Medulla oblongata (tissue), 1 donor: ENCODE measurements around the gene KHNYN.

Experiments used
- DNase-seq: peaks from one replicate; pipeline ENCODE4 v3.0.0-alpha.2; 2015; ENCODE audit errors: extremely low spot score

KHNYN gene

DNA sequence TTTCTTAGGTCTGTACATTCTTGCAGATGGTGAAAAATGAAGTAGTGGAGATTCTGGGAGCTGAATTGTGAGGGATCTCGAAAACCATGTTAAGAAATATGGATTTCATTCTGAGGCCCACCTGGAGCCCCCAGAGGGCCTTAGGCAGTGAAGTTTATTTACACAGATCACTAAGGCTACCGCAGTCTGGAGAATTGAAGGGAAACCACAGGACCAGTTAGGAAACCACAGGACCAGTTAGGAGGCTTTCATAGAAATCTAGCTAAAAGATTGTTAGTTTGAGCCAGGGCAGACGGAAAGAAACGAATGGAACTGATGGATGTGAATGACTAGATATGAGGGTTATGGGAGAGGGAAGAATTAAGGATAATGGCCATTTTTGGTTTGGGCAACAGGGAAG is 7.5 kb upstream of the KHNYN start:
- no peak for DNase-seq

DNA sequence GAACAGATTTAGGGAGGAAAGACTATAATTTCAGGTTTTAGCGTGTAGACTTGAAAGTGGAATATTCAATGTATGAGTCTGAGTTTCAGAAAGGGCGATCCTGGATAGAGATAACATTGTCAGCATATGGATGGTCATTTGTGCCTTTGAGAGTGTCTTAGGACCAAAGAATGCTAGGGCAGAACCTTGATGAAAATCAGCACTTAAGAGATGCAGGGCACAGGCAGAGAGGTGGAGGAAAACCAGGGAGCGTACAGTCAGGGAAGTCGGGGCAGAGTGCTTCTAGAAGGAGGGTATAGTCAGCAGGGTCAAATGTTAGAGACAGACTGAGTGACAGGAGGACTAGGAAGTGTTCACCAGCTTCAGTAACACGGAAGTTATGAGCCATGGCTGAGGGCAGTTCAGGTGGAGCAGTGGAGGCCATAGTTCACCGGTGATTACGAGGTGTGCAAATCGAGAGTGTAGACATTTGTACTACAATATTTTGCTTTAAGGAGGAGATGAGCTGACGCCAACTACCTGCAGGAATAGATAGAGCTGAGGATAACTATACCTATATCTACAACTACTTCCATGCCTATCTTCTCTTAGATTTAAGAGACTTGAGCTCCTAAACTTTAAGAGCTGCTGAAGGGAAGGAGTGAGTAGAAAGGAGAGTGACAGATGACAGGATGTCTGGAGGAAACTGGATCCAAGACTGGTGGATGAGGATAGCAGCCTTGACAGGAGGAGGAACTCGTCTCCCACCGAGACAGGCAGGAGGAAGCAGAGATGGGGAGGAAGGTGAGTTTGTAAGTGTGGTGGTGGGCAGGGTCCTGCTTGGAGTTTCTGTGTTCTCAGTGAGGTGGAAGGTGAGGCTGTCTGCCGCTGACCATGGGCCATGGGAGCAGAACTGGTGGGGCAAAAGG is 6.8 kb upstream of the KHNYN start:
- no peak for DNase-seq

DNA sequence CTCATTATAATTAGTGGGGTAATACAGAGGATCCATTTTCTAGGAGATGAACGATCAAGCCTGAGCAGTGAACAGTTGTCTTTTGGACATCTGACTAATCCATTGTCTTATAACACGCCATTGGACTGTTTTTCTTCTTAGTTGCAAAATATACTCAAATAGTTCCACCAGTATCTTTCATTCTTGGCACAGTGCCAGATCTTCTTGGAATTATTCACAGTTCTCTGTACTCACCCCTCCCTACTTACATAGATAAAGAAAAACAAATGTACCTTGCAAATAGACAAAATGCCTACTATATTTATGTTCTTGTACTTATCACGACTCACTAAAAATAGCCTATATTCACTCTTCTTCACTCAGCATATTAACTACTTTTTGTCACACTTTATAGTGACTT is 4.0 kb upstream of the KHNYN start:
- no peak for DNase-seq

DNA sequence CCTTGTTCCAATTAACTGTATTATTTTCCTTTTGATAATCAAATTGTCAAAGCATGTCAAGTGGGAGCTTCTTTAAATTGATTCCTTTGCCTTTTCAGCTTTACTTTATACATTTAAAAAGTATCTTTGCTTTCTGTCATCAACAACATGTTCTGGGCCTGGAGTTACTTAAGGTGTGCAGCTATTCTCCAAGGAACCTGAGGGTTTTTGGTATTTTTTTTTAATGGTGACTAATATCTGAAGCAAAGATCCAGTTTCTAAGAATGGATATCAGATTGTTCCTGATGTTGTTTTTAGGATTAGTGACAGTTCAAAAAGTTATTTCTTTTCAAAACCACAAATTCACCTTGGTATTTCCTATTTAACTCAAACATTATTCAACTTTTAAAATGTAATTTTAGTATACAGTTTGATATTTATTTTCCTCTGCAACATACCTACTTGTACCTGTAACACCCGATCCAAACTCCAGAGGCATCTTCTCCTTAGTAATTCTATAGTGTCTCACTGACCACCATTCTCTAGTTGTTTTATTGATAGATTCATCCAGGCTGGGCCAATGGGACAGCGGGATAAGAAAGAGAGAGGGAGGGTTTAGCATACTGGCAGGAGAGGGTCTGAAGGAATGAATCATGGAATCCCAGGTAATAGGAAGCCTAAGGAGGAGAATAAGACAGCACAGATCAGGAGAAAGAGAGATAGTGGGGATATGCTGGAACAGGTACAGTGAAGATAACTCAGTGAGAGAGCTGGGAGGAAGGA is 3.4 kb upstream of the KHNYN start:
- no peak for DNase-seq

DNA sequence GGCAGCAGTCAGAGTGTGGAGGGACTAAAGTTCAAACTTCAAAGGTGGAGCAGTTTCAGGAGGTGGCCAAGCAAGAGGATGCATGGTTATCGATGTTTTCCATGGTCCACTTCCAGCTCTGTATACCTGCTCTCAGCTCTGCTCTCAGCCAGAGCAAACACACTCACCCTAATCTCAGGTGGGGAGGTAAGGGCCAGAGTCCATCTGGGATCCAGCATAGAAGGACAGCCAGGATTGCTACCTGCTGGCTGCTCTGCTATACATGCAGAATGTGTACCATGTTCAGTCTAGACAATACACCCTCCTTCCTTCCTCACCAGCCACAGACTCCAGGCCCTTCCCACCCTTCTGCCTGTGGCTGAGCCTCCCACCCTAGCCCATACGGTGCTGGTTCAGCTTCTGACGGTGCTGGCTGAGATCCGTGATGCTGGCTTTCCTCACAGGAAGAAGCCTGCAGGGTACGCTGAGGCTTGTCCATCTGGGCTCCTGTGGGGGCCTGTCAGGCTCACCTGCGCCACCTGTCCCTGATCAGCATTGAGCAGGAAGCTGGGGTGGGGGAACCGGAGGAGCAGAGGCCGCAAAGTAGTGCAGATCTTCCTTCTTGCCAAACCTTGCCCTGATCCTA is 2.7 kb upstream of the KHNYN start:
- DNase-seq, result no peak

DNA sequence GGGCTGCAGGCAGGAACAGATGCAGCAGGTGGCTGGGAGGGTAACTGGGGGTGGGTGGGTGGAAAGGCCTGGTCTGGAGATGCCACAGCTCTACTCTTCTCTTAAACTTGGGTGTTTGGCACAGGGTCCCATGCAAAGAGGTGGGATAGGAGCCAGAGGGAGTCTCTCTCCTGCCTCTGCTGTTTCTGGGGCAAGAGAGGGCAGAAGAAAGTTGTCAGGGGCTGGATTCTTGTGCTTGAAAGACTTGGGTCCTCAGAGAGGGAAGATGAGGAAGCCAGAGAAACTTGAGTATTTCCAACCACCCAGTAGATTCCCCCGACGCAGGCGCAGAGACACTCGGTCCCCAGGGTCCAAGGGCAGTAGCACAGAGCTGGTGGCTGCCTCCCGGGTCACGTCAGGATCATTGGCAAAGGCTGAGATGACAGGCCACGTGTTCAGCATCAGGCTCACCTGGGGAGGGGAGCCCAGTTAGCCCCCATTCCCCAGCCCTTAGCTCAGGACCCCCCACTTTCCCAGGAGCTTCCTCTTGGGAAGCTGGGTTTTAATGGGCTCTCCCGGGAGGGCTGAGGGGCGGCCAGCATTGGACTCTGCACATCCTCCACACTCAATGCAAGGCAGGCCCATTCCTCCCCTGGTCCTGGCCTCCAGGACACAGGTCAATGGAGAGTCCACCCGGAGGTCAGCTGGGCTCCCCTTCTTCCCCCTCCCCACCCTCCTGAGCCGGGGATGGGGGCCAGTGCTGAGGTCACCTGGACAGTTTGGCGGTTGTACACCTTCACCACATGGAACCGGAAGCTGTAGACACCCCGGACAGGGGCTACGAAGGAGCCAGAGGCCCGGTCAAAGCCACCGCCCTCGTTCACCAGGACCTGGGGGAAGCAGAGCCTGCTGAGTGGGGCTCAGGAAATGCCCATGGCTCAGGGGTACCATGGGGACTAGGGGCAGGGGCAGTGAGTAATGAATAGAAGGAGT is 1.9 kb upstream of the KHNYN start:
- no peak for DNase-seq

- DNase-seq, result no peak
Measured at GRCh38 chr14:24428628-24429394, 943 bp upstream of the KHNYN start.

- DNase-seq, result peak; percentile 60
Measured at GRCh38 chr14:24430143-24430681, 458 bp downstream of the KHNYN start.

GRCh38 chr14:24430682-24431568 is 1.2 kb downstream of the KHNYN start:
- no peak for DNase-seq

- DNase-seq, result peak; percentile 90
Measured at GRCh38 chr14:24431569-24432258, 2.0 kb downstream of the KHNYN start.

GRCh38 chr14:24432259-24433131 is 2.7 kb downstream of the KHNYN start:
- DNase-seq, result no peak

DNA sequence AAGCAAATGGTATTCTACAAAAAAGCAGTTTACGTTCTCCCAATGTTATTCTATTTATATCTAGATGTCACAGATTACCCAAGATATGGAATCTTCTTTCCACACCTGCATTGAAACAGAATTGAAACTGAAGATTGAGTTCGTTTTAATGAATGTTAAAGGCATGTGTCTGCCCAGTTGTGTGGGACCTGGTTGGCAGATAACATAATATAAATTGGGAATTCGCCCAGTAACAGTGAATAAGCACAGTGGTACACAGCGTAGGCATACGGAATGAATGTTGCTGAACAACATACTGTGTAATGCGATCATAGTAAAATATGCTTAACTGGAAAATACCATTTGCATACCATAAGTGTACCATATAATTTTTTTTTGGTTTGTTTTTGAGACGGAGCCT is 4.3 kb downstream of the KHNYN start:
- no peak for DNase-seq

- no peak for DNase-seq
Measured at GRCh38 chr14:24434676-24435075, 4.9 kb downstream of the KHNYN start.

GRCh38 chr14:24435192-24435810 is 5.5 kb downstream of the KHNYN start:
- DNase-seq, result no peak

DNA sequence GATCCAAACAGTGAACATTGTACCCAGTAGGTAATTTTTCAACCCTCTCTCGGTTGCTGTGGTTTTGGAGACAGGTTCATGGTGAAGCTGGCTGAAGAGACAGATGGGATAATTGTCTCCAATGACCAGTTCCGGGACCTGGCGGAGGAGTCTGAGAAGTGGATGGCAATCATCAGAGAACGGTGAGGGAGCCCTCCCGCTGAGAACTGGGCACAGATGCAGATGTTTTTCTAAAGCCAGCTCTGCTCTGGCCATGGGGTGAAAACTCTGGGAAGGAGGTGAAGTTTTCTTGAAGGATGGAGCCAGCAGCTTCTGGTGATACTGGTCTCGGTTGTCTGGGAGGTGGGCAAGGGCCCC is 6.2 kb downstream of the KHNYN start:
- no peak for DNase-seq

DNA sequence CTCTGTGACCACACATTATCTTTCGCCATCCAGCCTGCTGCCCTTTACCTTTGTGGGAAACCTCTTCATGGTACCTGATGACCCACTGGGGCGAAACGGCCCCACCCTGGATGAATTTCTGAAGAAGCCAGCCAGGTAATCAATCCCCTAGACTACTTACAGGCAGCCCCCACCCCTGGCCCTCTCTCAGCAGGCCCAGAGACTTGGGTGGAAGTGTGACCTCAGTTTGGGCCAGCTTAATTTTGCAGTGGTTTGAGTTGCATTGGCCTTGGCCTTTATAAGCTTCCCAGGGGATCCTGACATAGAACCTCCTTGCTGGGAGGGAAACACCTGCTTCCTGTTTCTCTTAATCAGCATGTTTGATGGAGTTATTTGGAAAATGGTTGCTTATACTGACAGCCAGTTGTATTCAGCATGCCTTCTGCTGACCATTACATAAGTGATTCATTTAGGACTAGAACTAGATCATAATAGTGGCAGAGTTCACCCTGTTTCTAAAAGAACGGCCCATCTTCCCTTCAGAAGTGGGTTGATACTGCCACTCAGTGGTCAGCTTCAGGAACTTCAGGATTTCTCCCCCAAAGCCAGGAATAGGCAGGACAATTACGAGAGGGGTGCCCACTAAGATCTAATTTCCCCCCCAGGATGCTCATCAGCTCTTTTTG is 6.7 kb downstream of the KHNYN start:
- peak; percentile 89 for DNase-seq
